Stimulated activated CD8-positive, alpha-beta memory T cell treated with anti-CD3 and anti-CD28 coated beads, Interleukin-7, amount 100 ng/mL, for 4 hours (primary cell): Measurements from ENCODE around the gene EXOC3L4.
"Not testable (repeated sequence)": the region's sequence is repeated elsewhere in the genome, so short reads cannot be mapped to it uniquely, and the experiment has no call there.

Experiments
- DNase-seq, 2 donors: peaks; one replicate each; pipeline ENCODE4 v3.0.0-alpha.2; 2020; ENCODE audit warnings: low read depth in 2 of 2

EXOC3L4 gene

GRCh38 chr14:103094406-103095209 is at the start of gene EXOC3L4:
Gene EXOC3L4 (plus strand): TSS chr14:103094725. CDS start chr14:103100220, 5,495 bp downstream.
- DNase-seq = no peak

- DNase-seq = no peak
Observed at GRCh38 chr14:103045371-103045869, 49.1 kb upstream of the EXOC3L4 start.

GRCh38 chr14:103047453-103047852 is 47.1 kb upstream of the EXOC3L4 start:
- DNase-seq = not testable (repeated sequence)

- DNase-seq = no peak
Observed at GRCh38 chr14:103050935-103051334, 43.6 kb upstream of the EXOC3L4 start.

GRCh38 chr14:103052407-103052806 is 42.1 kb upstream of the EXOC3L4 start:
- DNase-seq = no peak

GRCh38 chr14:103055695-103056094 is 38.8 kb upstream of the EXOC3L4 start:
- no peak for DNase-seq

- no peak for DNase-seq
Observed at GRCh38 chr14:103056322-103057027, 38.0 kb upstream of the EXOC3L4 start.

GRCh38 chr14:103057028-103057371 is 37.5 kb upstream of the EXOC3L4 start:
- DNase-seq = no peak

GRCh38 chr14:103057372-103058163 is 37.0 kb upstream of the EXOC3L4 start, which contains the start of gene CDC42BPB:
Gene CDC42BPB (minus strand): TSS chr14:103057549. CDS start chr14:103057173, 376 bp downstream.
- DNase-seq = peak in 1 of 2 donors; percentile 36

GRCh38 chr14:103058164-103059055 is 36.1 kb upstream of the EXOC3L4 start:
- DNase-seq = no peak

- no peak for DNase-seq
Observed at GRCh38 chr14:103059556-103059955, 35.0 kb upstream of the EXOC3L4 start.

- no peak for DNase-seq
Observed at GRCh38 chr14:103061482-103061976, 33.0 kb upstream of the EXOC3L4 start.

- no peak for DNase-seq
Observed at GRCh38 chr14:103064436-103064835, 30.1 kb upstream of the EXOC3L4 start.

GRCh38 chr14:103064978-103065377 is 29.5 kb upstream of the EXOC3L4 start:
- no peak for DNase-seq

GRCh38 chr14:103065861-103066260 is 28.7 kb upstream of the EXOC3L4 start:
- DNase-seq = no peak

- DNase-seq = no peak
Observed at GRCh38 chr14:103066399-103066798, 28.1 kb upstream of the EXOC3L4 start.

GRCh38 chr14:103067231-103067954 is 27.1 kb upstream of the EXOC3L4 start:
- DNase-seq = no peak

- no peak for DNase-seq
Observed at GRCh38 chr14:103068351-103069073, 26.0 kb upstream of the EXOC3L4 start.

GRCh38 chr14:103070263-103070885 is 24.2 kb upstream of the EXOC3L4 start:
- DNase-seq = no peak
